HepG2 (cell line): Measurements from ENCODE around the gene PRKCE. TPM values are rescaled to one million over a fixed set of nuclear protein-coding genes. Genes with fewer than 3 reads are reported as not detected.

Experiments used
- ATAC-seq: fragments of 200-7000 bp; cut with Tn5 transposase; 3 replicates; pipeline ENCODE4 v1.9.1; 2020; ENCODE audit warnings: mild to moderate bottlenecking, moderate library complexity
- BruUV-seq: library from RNA; stranded (reverse); fragments of 400-500 nt; replicated peaks from 2 replicates; lab custom pipeline; 2021; lab: Mats Ljungman, UMichigan
- CTCF ChIA-PET: fragments of 300-600 bp; formaldehyde crosslinking; extraction: SDS; loops from one replicate; lab custom pipeline; 2021; ENCODE audit warnings: low total read pairs, inconsistent platforms, low intra/inter-chr PET ratio; lab: Yijun Ruan, JAX
- POLR2A ChIA-PET: fragments of 350-600 bp; sonication (Branson Sonifier 250); formaldehyde crosslinking; loops from one replicate; lab custom pipeline; 2020; ENCODE audit warnings: antibody characterized with exemption, inconsistent platforms; lab: Yijun Ruan, JAX
- DNase-seq: peaks from one replicate; pipeline ENCODE4 v3.0.0-alpha.2; 2015; ENCODE audit warnings: low spot score
- FAIRE-seq: peaks from 3 replicates; lab custom pipeline; 2011; peaks lifted over from hg19 to GRCh38; lab: Jason Lieb, UNC
- H2AFZ ChIP-seq: one replicate; pipeline ENCODE4 v1.6.1; 2011; ENCODE audit warnings: low read length, inconsistent platforms
- H3K27ac ChIP-seq: fragments of 300-600 bp; 3 replicates; pipeline ENCODE4 v1.8.0; 2011; ENCODE audit warnings: mixed run types, mild to moderate bottlenecking, mixed read lengths, low read length, inconsistent platforms; ENCODE audit not compliant: insufficient read depth; ENCODE audit errors: extremely low read length
- H3K27me3 ChIP-seq, 2 experiments: fragments of 200-600 bp in 1 of 2; 2 replicates in 1 of 2; 3 replicates in 1 of 2; pipeline versions ENCODE4 v1.6.0 to v1.8.0; 2011; ENCODE audit warnings: low read length in 2 of 2, mild to moderate bottlenecking in 2 of 2, moderate library complexity in 2 of 2, inconsistent platforms in 1 of 2; ENCODE audit not compliant: insufficient read depth in 2 of 2, control insufficient read depth in 1 of 2
- H3K36me3 ChIP-seq, 2 experiments: fragments of 200-600 bp in 1 of 2; replicated peaks in 1 of 2; 2 replicates in 1 of 2; 3 replicates in 1 of 2; pipeline versions ENCODE4 v1.5.1 to v1.8.0; 2011; ENCODE audit warnings: low read length in 2 of 2, inconsistent platforms in 1 of 2; ENCODE audit not compliant: insufficient read depth in 2 of 2, control insufficient read depth in 1 of 2
- H3K4me1 ChIP-seq: 2 replicates; pipeline ENCODE4 v1.5.1; 2012; ENCODE audit warnings: low read length, inconsistent platforms; ENCODE audit not compliant: insufficient read depth
- H3K4me2 ChIP-seq: 2 replicates; pipeline ENCODE4 v1.6.0; 2011; ENCODE audit warnings: low read depth, low read length, inconsistent platforms
- H3K4me3 ChIP-seq, 3 experiments: fragments of 200-600 bp in 1 of 3; sonication (generic), shearing (Covaris generic) in 1 of 3; replicated peaks in 1 of 3; 2 replicates each; pipeline ENCODE4 v1.5.1; 2011 to 2016; ENCODE audit warnings: low read length in 3 of 3, inconsistent platforms in 2 of 3, low read depth in 2 of 3, mild to moderate bottlenecking in 2 of 3, control low read depth in 1 of 3, mixed read lengths in 1 of 3; ENCODE audit not compliant: insufficient read depth in 1 of 3
- H3K79me2 ChIP-seq: one replicate; pipeline ENCODE4 v1.6.1; 2011; ENCODE audit warnings: low read length, inconsistent platforms; ENCODE audit not compliant: insufficient read depth
- H3K9ac ChIP-seq: 2 replicates; pipeline ENCODE4 v1.6.0; 2011; ENCODE audit warnings: mild to moderate bottlenecking, low read depth, low read length, inconsistent platforms; ENCODE audit not compliant: insufficient read depth
- H3K9me3 ChIP-seq: 2 replicates; pipeline ENCODE4 v1.5.1; 2012; ENCODE audit warnings: mild to moderate bottlenecking, low read length
- H4K20me1 ChIP-seq: 2 replicates; pipeline ENCODE4 v1.6.0; 2011; ENCODE audit warnings: inconsistent platforms, mild to moderate bottlenecking, low read length, moderate library complexity; ENCODE audit not compliant: insufficient read depth
- GATA4 ChIP-seq: sonication (generic); IDR thresholded peaks from 2 replicates; pipeline ENCODE4 v1.6.1; 2016; ENCODE audit warnings: antibody characterized with exemption, low read depth, borderline replicate concordance
- HNRNPLL ChIP-seq: fragments of 200-400 bp; formaldehyde crosslinking; IDR thresholded peaks from 2 replicates; pipeline ENCODE4 v1.6.1; 2017; ENCODE audit warnings: mild to moderate bottlenecking, low read depth, low read length; ENCODE audit not compliant: poor library complexity, severe bottlenecking
- MED1 ChIP-seq: sonication (generic); formaldehyde crosslinking; IDR thresholded peaks from 2 replicates; pipeline ENCODE4 v1.4.0; 2020; ENCODE audit warnings: missing genetic modification reagents
- MIXL1 ChIP-seq: IDR thresholded peaks from 2 replicates; pipeline ENCODE4 v1.6.1; 2016
- PHF21A ChIP-seq: sonication (generic); formaldehyde crosslinking; IDR thresholded peaks from 2 replicates; pipeline ENCODE4 v1.5.0; 2020; ENCODE audit warnings: mild to moderate bottlenecking, missing genetic modification reagents
- WIZ ChIP-seq: sonication (generic); formaldehyde crosslinking; IDR thresholded peaks from 2 replicates; pipeline ENCODE4 v1.5.1; 2020; ENCODE audit warnings: mild to moderate bottlenecking, missing genetic modification reagents
- ZNF383 ChIP-seq: sonication (generic); formaldehyde crosslinking; IDR thresholded peaks from 2 replicates; pipeline ENCODE4 v1.4.0; 2020; ENCODE audit warnings: missing genetic modification reagents, mild to moderate bottlenecking, borderline replicate concordance
- ZNF44 ChIP-seq: sonication (generic); formaldehyde crosslinking; IDR thresholded peaks from 2 replicates; pipeline ENCODE4 v1.5.1; 2020; ENCODE audit warnings: mild to moderate bottlenecking, missing genetic modification reagents
- WGBS: methylation state at CpG from one replicate; pipeline ENCODE4 v1.1.6; 2017; ENCODE audit warnings: low lambda C conversion rate; 5-methylcytosine and 5-hydroxymethylcytosine counted together
- in situ Hi-C: cut with HindIII; loops from 2 replicates; pipeline ENCODE4 v1.10.0; 2017; ENCODE audit warnings: low pct_unique_long_range_greater_than_20kb; ENCODE audit not compliant: extremely low pct_ligation_motif_present
- intact Hi-C: fragments of 100-400 bp; cut with micrococcal nuclease; formaldehyde crosslinking; loops from one replicate; pipeline ENCODE4 v1.10.0; 2022; ENCODE audit not compliant: unreplicated experiment
- polyA plus RNA-seq, 8 experiments: library from polyadenylated mRNA; depleted of rRNA in 3 of 8; stranded (reverse) in 7 of 8; unstranded in 1 of 8; fragments of >200 nt; fragmentation: Illumina TruSeq in 4 of 8; extraction: Trizol in 4 of 8; gene quantifications; 2 replicates each; pipeline versions ENCODE4 v1.2.1 to v1.2.3, GENCODE V29; 2011 to 2016; ENCODE audit warnings: low read depth in 4 of 8, missing spikeins in 1 of 8, mixed read lengths in 1 of 8; ENCODE audit not compliant: insufficient read depth in 1 of 8
- total RNA-seq, 5 experiments: library from RNA; depleted of rRNA; stranded (reverse); fragments of >200 nt; fragmentation: Illumina TruSeq; extraction: Trizol; gene quantifications; 2 replicates each; pipeline ENCODE4 v1.2.3, GENCODE V29; 2016; ENCODE audit warnings: low read depth in 1 of 5
- TF ChIP-seq, protein P1 (sequence below): sonication (generic); formaldehyde crosslinking; IDR thresholded peaks from 2 replicates; pipeline ENCODE4 v1.5.0; 2020; ENCODE audit warnings: missing genetic modification reagents
- TF ChIP-seq, protein P2 (sequence below): sonication (generic); formaldehyde crosslinking; IDR thresholded peaks from 2 replicates; pipeline ENCODE4 v1.8.1; 2022; ENCODE audit warnings: mild to moderate bottlenecking, missing genetic modification reagents
- TF ChIP-seq, protein P3 (sequence below): sonication (generic); formaldehyde crosslinking; IDR thresholded peaks from 2 replicates; pipeline ENCODE4 v1.4.0; 2020; ENCODE audit warnings: missing genetic modification reagents

Gene PRKCE
- total and polyA plus RNA-seq, 2 of the 13 experiments (the other 11 are each of a cell fraction or from before 2014, with no cell fraction given) = 1.0 to 3.9 TPM

DNA sequence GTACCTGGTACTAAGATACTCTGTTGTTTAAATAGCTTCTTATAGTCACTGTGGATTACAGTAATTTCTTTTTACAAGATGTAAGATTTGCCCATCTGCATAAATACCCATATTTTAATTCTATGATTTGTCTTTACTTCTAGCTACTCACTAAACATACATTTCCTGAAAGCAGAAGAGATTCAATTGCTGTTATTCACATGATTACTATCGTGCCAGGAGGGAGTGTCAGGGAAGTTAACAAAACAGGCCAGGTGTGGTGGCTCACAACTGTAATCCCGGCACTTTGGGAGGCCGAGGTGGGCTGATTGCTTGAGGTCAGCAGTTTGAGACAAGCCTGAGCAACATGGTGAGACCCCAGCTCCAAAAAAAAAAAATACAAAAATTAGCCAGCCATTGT is 33.8 kb downstream of the PRKCE start:
- Histone ChIP-seq H2AFZ (no peak overlapping the region), H4K20me1 (no peaks in the 10 kb centered on the region), H3K9me3 (no peaks in the 10 kb centered on the region), H3K79me2 (no peaks in the 10 kb centered on the region), H3K36me3 (no peaks in the 10 kb centered on the region), H3K4me1 (peaks cover 5% of the 10 kb centered on the region; the same call in 1 of the 2 replicates), H3K27me3 (no peaks in the 10 kb centered on the region; a peak in 1 of 5 replicates), H3K9ac (no peak overlapping the region), H3K4me2 (no peak overlapping the region), H3K4me3 (no peak overlapping the region), H3K27ac (no peak overlapping the region)
- DNase-seq (no peak), FAIRE-seq (no peak), ATAC-seq (no peak)
- WGBS = 53% methylated on average over 3 of the region's 3 CpGs
- in situ Hi-C loops (no loop called here), intact Hi-C loops (no loop called here)
- BruUV-seq = no TSS peak
- TF ChIP-seq ZNF44 (CRISPR knock-in tag) (no peak), WIZ (CRISPR knock-in tag) (no peak), PHF21A (CRISPR knock-in tag) (no peak), ZNF383 (CRISPR knock-in tag) (no peak), MIXL1 (CRISPR knock-in tag) (no peak), MED1 (CRISPR knock-in tag) (no peak), GATA4 (no peak), HNRNPLL (no peak)
- TF ChIP-seq, protein P1, sequence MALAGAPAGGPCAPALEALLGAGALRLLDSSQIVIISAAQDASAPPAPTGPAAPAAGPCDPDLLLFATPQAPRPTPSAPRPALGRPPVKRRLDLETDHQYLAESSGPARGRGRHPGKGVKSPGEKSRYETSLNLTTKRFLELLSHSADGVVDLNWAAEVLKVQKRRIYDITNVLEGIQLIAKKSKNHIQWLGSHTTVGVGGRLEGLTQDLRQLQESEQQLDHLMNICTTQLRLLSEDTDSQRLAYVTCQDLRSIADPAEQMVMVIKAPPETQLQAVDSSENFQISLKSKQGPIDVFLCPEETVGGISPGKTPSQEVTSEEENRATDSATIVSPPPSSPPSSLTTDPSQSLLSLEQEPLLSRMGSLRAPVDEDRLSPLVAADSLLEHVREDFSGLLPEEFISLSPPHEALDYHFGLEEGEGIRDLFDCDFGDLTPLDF (CRISPR knock-in tag) = no peak
- TF ChIP-seq, protein P2, sequence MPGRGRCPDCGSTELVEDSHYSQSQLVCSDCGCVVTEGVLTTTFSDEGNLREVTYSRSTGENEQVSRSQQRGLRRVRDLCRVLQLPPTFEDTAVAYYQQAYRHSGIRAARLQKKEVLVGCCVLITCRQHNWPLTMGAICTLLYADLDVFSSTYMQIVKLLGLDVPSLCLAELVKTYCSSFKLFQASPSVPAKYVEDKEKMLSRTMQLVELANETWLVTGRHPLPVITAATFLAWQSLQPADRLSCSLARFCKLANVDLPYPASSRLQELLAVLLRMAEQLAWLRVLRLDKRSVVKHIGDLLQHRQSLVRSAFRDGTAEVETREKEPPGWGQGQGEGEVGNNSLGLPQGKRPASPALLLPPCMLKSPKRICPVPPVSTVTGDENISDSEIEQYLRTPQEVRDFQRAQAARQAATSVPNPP (CRISPR knock-in tag) = no peak
- TF ChIP-seq, protein P3, sequence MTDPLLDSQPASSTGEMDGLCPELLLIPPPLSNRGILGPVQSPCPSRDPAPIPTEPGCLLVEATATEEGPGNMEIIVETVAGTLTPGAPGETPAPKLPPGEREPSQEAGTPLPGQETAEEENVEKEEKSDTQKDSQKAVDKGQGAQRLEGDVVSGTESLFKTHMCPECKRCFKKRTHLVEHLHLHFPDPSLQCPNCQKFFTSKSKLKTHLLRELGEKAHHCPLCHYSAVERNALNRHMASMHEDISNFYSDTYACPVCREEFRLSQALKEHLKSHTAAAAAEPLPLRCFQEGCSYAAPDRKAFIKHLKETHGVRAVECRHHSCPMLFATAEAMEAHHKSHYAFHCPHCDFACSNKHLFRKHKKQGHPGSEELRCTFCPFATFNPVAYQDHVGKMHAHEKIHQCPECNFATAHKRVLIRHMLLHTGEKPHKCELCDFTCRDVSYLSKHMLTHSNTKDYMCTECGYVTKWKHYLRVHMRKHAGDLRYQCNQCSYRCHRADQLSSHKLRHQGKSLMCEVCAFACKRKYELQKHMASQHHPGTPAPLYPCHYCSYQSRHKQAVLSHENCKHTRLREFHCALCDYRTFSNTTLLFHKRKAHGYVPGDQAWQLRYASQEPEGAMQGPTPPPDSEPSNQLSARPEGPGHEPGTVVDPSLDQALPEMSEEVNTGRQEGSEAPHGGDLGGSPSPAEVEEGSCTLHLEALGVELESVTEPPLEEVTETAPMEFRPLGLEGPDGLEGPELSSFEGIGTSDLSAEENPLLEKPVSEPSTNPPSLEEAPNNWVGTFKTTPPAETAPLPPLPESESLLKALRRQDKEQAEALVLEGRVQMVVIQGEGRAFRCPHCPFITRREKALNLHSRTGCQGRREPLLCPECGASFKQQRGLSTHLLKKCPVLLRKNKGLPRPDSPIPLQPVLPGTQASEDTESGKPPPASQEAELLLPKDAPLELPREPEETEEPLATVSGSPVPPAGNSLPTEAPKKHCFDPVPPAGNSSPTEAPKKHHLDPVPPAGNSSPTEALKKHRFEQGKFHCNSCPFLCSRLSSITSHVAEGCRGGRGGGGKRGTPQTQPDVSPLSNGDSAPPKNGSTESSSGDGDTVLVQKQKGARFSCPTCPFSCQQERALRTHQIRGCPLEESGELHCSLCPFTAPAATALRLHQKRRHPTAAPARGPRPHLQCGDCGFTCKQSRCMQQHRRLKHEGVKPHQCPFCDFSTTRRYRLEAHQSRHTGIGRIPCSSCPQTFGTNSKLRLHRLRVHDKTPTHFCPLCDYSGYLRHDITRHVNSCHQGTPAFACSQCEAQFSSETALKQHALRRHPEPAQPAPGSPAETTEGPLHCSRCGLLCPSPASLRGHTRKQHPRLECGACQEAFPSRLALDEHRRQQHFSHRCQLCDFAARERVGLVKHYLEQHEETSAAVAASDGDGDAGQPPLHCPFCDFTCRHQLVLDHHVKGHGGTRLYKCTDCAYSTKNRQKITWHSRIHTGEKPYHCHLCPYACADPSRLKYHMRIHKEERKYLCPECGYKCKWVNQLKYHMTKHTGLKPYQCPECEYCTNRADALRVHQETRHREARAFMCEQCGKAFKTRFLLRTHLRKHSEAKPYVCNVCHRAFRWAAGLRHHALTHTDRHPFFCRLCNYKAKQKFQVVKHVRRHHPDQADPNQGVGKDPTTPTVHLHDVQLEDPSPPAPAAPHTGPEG (CRISPR knock-in tag) = no peak
- ChIA-PET CTCF (no interaction called here), POLR2A (no interaction called here)
